OCI-LY3 (cell line): ENCODE measurements around the gene SLIT1.

Experiments used
- H2AFZ ChIP-seq: fragments of 200-600, 300-600 bp; shearing (Covaris generic); 2 replicates; pipeline ENCODE4 v1.6.0; 2014; ENCODE audit warnings: antibody characterized with exemption, low read depth, low read length
- H3K27ac ChIP-seq: fragments of 200-600, 300-600 bp; sonication (generic); 2 replicates; pipeline ENCODE4 v1.5.1; 2014; ENCODE audit warnings: mild to moderate bottlenecking, low read length, moderate library complexity, mixed read lengths
- H3K27me3 ChIP-seq: fragments of 200-600, 300-600 bp; sonication (generic); 2 replicates; pipeline ENCODE4 v1.6.1; 2014; ENCODE audit warnings: low read depth, low read length, mixed read lengths
- H3K36me3 ChIP-seq: fragments of 200-600, 300-600 bp; sonication (generic); replicated peaks from 2 replicates; pipeline ENCODE3; 2014; ENCODE audit warnings: low read depth, low read length, mixed read lengths
- H3K4me1 ChIP-seq: fragments of 300-600, 200-600 bp; sonication (generic); 2 replicates; pipeline ENCODE4 v1.6.1; 2014; ENCODE audit warnings: low read length, mixed read lengths
- H3K4me2 ChIP-seq: fragments of 200-600, 300-600 bp; sonication (generic); 2 replicates; pipeline ENCODE4 v1.6.1; 2014; ENCODE audit warnings: low read length, mixed read lengths
- H3K4me3 ChIP-seq: fragments of 300-600, 200-600 bp; sonication (generic); 2 replicates; pipeline ENCODE4 v1.5.1; 2014; ENCODE audit warnings: antibody characterized with exemption, mild to moderate bottlenecking, low read length, moderate library complexity
- H3K79me2 ChIP-seq: fragments of 300-600, 200-600 bp; shearing (Covaris generic); 2 replicates; pipeline ENCODE4 v1.6.1; 2014; ENCODE audit warnings: mild to moderate bottlenecking, low read length, mixed read lengths
- H3K9ac ChIP-seq: fragments of 300-600, 200-600 bp; shearing (Covaris generic); 2 replicates; pipeline ENCODE4 v1.6.0; 2014; ENCODE audit warnings: mild to moderate bottlenecking, low read length, moderate library complexity
- H3K9me3 ChIP-seq: fragments of 200-600, 300-600 bp; shearing (Covaris generic); 2 replicates; pipeline ENCODE4 v1.6.1; 2014; ENCODE audit warnings: low read length, mixed read lengths; ENCODE audit not compliant: insufficient read depth
- H4K20me1 ChIP-seq: fragments of 200-600, 300-600 bp; sonication (generic); 2 replicates; pipeline ENCODE4 v1.6.1; 2016; ENCODE audit warnings: low read length, mixed read lengths; ENCODE audit not compliant: insufficient read depth
- CTCF ChIP-seq: fragments of 200-600, 300-600 bp; sonication (generic); IDR thresholded peaks from 2 replicates; pipeline ENCODE4 v1.5.1; 2014; ENCODE audit warnings: antibody characterized with exemption, low read length, low read depth
- EZH2phosphoT487 ChIP-seq: fragments of 200-600 bp; shearing (Covaris generic); IDR thresholded peaks from 2 replicates; pipeline ENCODE4 v1.6.1; 2018; ENCODE audit warnings: antibody characterized with exemption, mixed run types, low read depth

SLIT1 gene

GRCh38 chr10:97138174-97138573 is 47.6 kb downstream of the SLIT1 start:
- H3K79me2 ChIP-seq = no peaks in the 10 kb centered on the region
- H3K27ac ChIP-seq = no peak overlapping the region
- no peak overlapping the region for H2AFZ ChIP-seq
- H3K4me2 ChIP-seq = no peak overlapping the region
- peaks cover 9% of the 10 kb centered on the region; the same call in 1 of the 2 replicates for H3K4me1 ChIP-seq
- no peaks in the 10 kb centered on the region for H4K20me1 ChIP-seq
- no peaks in the 10 kb centered on the region for H3K36me3 ChIP-seq
- no peak overlapping the region for H3K4me3 ChIP-seq
- H3K9ac ChIP-seq = no peak overlapping the region
- TF ChIP-seq CTCF (peak; percentile 44), EZH2phosphoT487 (no peak)
- no peaks in the 10 kb centered on the region for H3K9me3 ChIP-seq
- no peaks in the 10 kb centered on the region for H3K27me3 ChIP-seq

- TF ChIP-seq EZH2phosphoT487 (no peak), CTCF (no peak)
- Histone ChIP-seq H3K9me3 (no peaks in the 10 kb centered on the region), H3K9ac (no peak overlapping the region), H3K27ac (no peak overlapping the region), H3K4me3 (no peak overlapping the region), H3K4me1 (peaks cover 9% of the 10 kb centered on the region; the same call in 1 of the 2 replicates), H3K27me3 (no peaks in the 10 kb centered on the region), H3K4me2 (no peak overlapping the region), H3K79me2 (no peaks in the 10 kb centered on the region), H3K36me3 (no peaks in the 10 kb centered on the region), H4K20me1 (no peaks in the 10 kb centered on the region), H2AFZ (no peak overlapping the region)
Measured at GRCh38 chr10:97136756-97137155, 49.0 kb downstream of the SLIT1 start.

- no peaks in the 10 kb centered on the region for H3K36me3 ChIP-seq
- no peaks in the 10 kb centered on the region for H3K27me3 ChIP-seq
- H3K27ac ChIP-seq = no peak overlapping the region
- H3K4me2 ChIP-seq = no peak overlapping the region
- H3K4me1 ChIP-seq = peaks cover 9% of the 10 kb centered on the region; the same call in 1 of the 2 replicates
- no peak for TF ChIP-seq CTCF
- TF ChIP-seq EZH2phosphoT487 = no peak
- H4K20me1 ChIP-seq = no peaks in the 10 kb centered on the region
- H3K4me3 ChIP-seq = no peak overlapping the region
- no peak overlapping the region for H3K9ac ChIP-seq
- H3K9me3 ChIP-seq = no peaks in the 10 kb centered on the region
- no peak overlapping the region for H2AFZ ChIP-seq
- H3K79me2 ChIP-seq = no peaks in the 10 kb centered on the region
Measured at GRCh38 chr10:97135464-97135863, 50.3 kb downstream of the SLIT1 start.

- H3K4me3 ChIP-seq = no peak overlapping the region
- H3K4me2 ChIP-seq = no peak overlapping the region
- TF ChIP-seq CTCF = no peak
- no peak for TF ChIP-seq EZH2phosphoT487
- no peak overlapping the region for H2AFZ ChIP-seq
- no peaks in the 10 kb centered on the region for H3K27me3 ChIP-seq
- H3K9me3 ChIP-seq = no peaks in the 10 kb centered on the region
- H3K9ac ChIP-seq = no peak overlapping the region
- H3K79me2 ChIP-seq = no peaks in the 10 kb centered on the region
- peaks cover 9% of the 10 kb centered on the region; the same call in 1 of the 2 replicates for H3K4me1 ChIP-seq
- H3K36me3 ChIP-seq = no peaks in the 10 kb centered on the region
- no peaks in the 10 kb centered on the region for H4K20me1 ChIP-seq
- H3K27ac ChIP-seq = no peak overlapping the region
Measured at GRCh38 chr10:97134983-97135382, 50.8 kb downstream of the SLIT1 start.
